Calu3 (cell line): ENCODE measurements around the gene PGR. TPM values are rescaled to one million over a fixed set of nuclear protein-coding genes. Genes with fewer than 3 reads are reported as not detected.

Experiments used
- BruUV-seq: library from RNA; stranded (reverse); fragments of 400-500 nt; replicated peaks from 2 replicates; lab custom pipeline; 2021; lab: Mats Ljungman, UMichigan
- CTCF ChIA-PET: fragments of 300-600 bp; sonication (Branson Sonifier 250); formaldehyde crosslinking; loops from one replicate; lab custom pipeline; 2022; ENCODE audit warnings: antibody characterized with exemption; lab: Charles Lee
- DNase-seq: peaks from one replicate; pipeline ENCODE4 v3.0.0; 2022
- H3K27ac Mint-ChIP-seq: one replicate; pipeline ENCODE4 v1.8.0; 2022; ENCODE audit warnings: mixed read lengths; ENCODE audit not compliant: unreplicated experiment
- H3K27me3 Mint-ChIP-seq: one replicate; pipeline ENCODE4 v1.8.0; 2022; ENCODE audit warnings: mixed read lengths; ENCODE audit not compliant: unreplicated experiment
- H3K36me3 Mint-ChIP-seq: one replicate; pipeline ENCODE4 v1.8.0; 2022; ENCODE audit warnings: mild to moderate bottlenecking, moderate library complexity, mixed read lengths; ENCODE audit not compliant: insufficient read depth, unreplicated experiment
- H3K4me1 Mint-ChIP-seq: one replicate; pipeline ENCODE4 v1.8.0; 2022; ENCODE audit warnings: mild to moderate bottlenecking, low read depth, mixed read lengths; ENCODE audit not compliant: unreplicated experiment
- H3K4me3 Mint-ChIP-seq: one replicate; pipeline ENCODE4 v1.8.0; 2022; ENCODE audit warnings: mild to moderate bottlenecking, low read depth, moderate library complexity, mixed read lengths; ENCODE audit not compliant: unreplicated experiment
- H3K9me3 Mint-ChIP-seq: one replicate; pipeline ENCODE4 v1.8.0; 2022; ENCODE audit warnings: low read depth, mixed read lengths; ENCODE audit not compliant: unreplicated experiment
- intact Hi-C: fragments of 100-400 bp; cut with micrococcal nuclease; formaldehyde crosslinking; loops from one replicate; pipeline ENCODE4 v1.10.0; 2022; ENCODE audit not compliant: unreplicated experiment
- total RNA-seq: library from RNA; stranded (reverse); gene quantifications from 2 replicates; pipeline ENCODE4 v1.2.3, GENCODE V29; 2022
- TF ChIP-seq, protein P1 (sequence below): fragments of 200-600 bp; IDR thresholded peaks from one replicate; pipeline ENCODE4 v1.8.0; 2022; ENCODE audit warnings: antibody characterized with exemption; ENCODE audit not compliant: unreplicated experiment

PGR gene
- total RNA-seq, 1 experiment from 2014 or later, result not detected

DNA sequence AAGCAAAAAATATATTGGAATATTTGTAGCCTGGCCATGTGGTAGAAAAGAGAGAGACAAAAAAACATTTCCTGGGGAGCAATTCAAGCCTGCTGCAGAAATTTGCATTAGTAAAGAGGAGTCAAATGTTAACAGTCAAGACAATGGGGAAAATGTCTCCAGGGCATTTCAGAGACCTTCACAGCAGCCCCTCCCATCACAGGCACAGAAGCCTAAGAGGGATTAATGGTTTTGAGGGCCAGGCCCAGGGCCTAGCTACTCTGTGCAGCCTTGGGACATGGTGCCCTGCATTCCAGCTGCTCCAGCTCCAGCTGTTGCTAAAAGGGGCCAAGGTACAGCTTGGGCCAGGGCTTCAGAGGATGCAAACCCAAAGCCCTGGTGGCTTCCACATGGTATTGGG, 46.8 kb downstream of the PGR start:
- no TSS peak for BruUV-seq

DNA sequence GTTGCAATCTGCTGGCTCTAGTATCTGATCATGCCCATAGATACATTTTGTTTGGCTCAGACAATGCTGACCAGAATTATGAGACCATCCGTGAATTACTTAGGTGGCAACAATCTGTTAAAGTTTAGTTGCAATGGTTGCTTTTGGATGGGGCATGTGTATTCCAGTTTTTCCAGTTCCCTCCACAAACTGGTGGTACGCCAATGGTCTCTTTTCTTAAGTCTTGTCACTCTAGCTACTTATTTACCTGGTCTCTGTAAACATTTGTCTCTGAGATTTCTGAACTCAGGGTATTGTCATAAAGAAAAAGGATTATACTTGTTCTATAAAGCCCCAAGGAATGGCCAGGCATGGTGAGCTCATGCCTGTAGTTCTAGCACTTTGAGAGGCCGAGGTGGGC, 65.9 kb downstream of the PGR start:
- intact Hi-C loops, result no loop called here
- no peaks in the 10 kb centered on the region for H3K36me3 Mint-ChIP-seq
- CTCF ChIA-PET, result interaction anchor here (1.0 kb wide), 1 partner anchor 55 kb away, joined by 4 read pairs; no protein-coding TSS in a partner anchor
- no TSS peak for BruUV-seq
- DNase-seq, result no peak
- no peaks in the 10 kb centered on the region for H3K27me3 Mint-ChIP-seq
- H3K4me3 Mint-ChIP-seq, result no peak overlapping the region
- H3K27ac Mint-ChIP-seq, result no peak overlapping the region
- TF ChIP-seq, protein P1, sequence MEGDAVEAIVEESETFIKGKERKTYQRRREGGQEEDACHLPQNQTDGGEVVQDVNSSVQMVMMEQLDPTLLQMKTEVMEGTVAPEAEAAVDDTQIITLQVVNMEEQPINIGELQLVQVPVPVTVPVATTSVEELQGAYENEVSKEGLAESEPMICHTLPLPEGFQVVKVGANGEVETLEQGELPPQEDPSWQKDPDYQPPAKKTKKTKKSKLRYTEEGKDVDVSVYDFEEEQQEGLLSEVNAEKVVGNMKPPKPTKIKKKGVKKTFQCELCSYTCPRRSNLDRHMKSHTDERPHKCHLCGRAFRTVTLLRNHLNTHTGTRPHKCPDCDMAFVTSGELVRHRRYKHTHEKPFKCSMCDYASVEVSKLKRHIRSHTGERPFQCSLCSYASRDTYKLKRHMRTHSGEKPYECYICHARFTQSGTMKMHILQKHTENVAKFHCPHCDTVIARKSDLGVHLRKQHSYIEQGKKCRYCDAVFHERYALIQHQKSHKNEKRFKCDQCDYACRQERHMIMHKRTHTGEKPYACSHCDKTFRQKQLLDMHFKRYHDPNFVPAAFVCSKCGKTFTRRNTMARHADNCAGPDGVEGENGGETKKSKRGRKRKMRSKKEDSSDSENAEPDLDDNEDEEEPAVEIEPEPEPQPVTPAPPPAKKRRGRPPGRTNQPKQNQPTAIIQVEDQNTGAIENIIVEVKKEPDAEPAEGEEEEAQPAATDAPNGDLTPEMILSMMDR, result no peak
- no peaks in the 10 kb centered on the region for H3K9me3 Mint-ChIP-seq
- no peaks in the 10 kb centered on the region for H3K4me1 Mint-ChIP-seq

More for the DNA sequence above, 46.8 kb downstream of the PGR start:
- intact Hi-C loops, result no loop called here
- CTCF ChIA-PET, result no interaction called here
- TF ChIP-seq, protein P1, result no peak
- no peaks in the 10 kb centered on the region for H3K27me3 Mint-ChIP-seq
- H3K36me3 Mint-ChIP-seq, result no peaks in the 10 kb centered on the region
- H3K27ac Mint-ChIP-seq, result no peak overlapping the region
- no peaks in the 10 kb centered on the region for H3K4me1 Mint-ChIP-seq
- peaks cover 2% of the 10 kb centered on the region for H3K9me3 Mint-ChIP-seq
- no peak for DNase-seq
- no peak overlapping the region for H3K4me3 Mint-ChIP-seq

DNA sequence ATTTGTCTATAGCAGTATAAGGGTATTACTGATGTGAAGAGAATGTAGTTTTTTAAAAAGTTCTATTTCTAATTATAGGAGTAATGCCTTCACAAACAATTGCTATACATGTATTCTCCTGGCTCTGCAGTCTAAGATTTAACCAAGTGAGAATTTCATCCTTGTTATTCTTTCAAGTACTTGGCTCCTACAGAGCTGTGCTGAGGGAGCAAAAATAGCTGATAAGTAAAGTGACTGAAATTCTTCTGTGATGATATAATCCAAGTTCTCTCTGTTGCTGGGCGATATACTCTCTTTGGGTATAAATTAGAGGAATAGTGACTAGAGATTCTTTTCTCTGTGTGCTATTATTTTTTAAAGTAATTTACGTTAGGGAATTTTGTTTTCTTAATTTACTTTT, 68.0 kb downstream of the PGR start:
- Mint-ChIP-seq H3K4me3 (no peak overlapping the region), H3K36me3 (no peaks in the 10 kb centered on the region), H3K4me1 (no peaks in the 10 kb centered on the region), H3K27ac (no peak overlapping the region), H3K27me3 (no peaks in the 10 kb centered on the region), H3K9me3 (no peaks in the 10 kb centered on the region)
- BruUV-seq, result no TSS peak
- no peak for DNase-seq
- intact Hi-C loops, result no loop called here
- CTCF ChIA-PET, result no interaction called here
- TF ChIP-seq, protein P1, result no peak

DNA sequence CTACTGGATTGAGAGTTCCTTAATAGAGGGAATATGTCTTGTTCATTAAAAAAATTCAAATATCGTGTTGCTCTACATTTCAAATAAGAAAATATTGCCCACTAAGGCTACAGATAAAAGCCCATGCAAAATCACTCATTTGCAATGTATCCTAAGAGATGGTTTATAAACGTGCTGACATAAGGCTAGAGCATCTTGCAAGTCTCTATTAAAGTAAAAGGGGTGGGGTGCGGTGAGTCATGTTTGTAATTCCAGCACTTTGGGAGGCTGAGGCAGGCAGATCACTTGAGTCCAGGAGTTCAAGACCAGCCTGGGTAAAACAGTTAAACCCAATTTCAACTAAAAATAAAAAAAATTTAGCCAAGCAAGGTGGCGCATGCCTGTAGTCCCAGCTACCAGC, 70.3 kb downstream of the PGR start:
- Mint-ChIP-seq H3K27me3 (no peaks in the 10 kb centered on the region), H3K9me3 (no peaks in the 10 kb centered on the region), H3K4me1 (no peaks in the 10 kb centered on the region), H3K27ac (no peak overlapping the region), H3K4me3 (no peak overlapping the region), H3K36me3 (no peaks in the 10 kb centered on the region)
- TF ChIP-seq, protein P1, result no peak
- no peak for DNase-seq
- intact Hi-C loops, result no loop called here
- CTCF ChIA-PET, result no interaction called here
- BruUV-seq, result no TSS peak
